ENCODE data around the gene C2CD2L. TPM values are rescaled to one million over a fixed set of nuclear protein-coding genes. Genes with fewer than 3 reads are reported as not detected.
A peak's percentile ranks its signal among the peaks of the same experiment; 100 is the strongest.

C2CD2L gene
- total RNA-seq, 1 experiment from 2014 or later = 13.5 TPM

GRCh38 chr11:119065369-119065768 is 41.8 kb upstream of the C2CD2L start:
- ChIA-PET CTCF (interaction anchor here (0.6 kb wide), 1 partner anchor 171 kb away, joined by 3 read pairs; no protein-coding TSS in a partner anchor), POLR2A (interaction anchor here (0.6 to 3.6 kb wide), 3 partner anchors 9 to 132 kb away, joined by 3 to 44 read pairs (median 3); partner anchors contain the start of genes DPAGT1 and HYOU1)
- H3K4me3 Mint-ChIP-seq (ENCODE audit: unreplicated experiment) = peak overlapping the region; percentile 40
- peaks cover 7% of the 10 kb centered on the region for H3K4me1 Mint-ChIP-seq (ENCODE audit: insufficient read depth, unreplicated experiment)
- H3K27me3 Mint-ChIP-seq (ENCODE audit: insufficient read depth, unreplicated experiment) = no peaks in the 10 kb centered on the region
- H3K27ac Mint-ChIP-seq (ENCODE audit: low read depth, unreplicated experiment) = no peak overlapping the region
- TF ChIP-seq, protein P1, sequence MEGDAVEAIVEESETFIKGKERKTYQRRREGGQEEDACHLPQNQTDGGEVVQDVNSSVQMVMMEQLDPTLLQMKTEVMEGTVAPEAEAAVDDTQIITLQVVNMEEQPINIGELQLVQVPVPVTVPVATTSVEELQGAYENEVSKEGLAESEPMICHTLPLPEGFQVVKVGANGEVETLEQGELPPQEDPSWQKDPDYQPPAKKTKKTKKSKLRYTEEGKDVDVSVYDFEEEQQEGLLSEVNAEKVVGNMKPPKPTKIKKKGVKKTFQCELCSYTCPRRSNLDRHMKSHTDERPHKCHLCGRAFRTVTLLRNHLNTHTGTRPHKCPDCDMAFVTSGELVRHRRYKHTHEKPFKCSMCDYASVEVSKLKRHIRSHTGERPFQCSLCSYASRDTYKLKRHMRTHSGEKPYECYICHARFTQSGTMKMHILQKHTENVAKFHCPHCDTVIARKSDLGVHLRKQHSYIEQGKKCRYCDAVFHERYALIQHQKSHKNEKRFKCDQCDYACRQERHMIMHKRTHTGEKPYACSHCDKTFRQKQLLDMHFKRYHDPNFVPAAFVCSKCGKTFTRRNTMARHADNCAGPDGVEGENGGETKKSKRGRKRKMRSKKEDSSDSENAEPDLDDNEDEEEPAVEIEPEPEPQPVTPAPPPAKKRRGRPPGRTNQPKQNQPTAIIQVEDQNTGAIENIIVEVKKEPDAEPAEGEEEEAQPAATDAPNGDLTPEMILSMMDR (IDR thresholded peaks at IDR 0.05; ENCODE audit: unreplicated experiment) = peak; percentile 37
- H3K9me3 Mint-ChIP-seq (ENCODE audit: unreplicated experiment) = no peaks in the 10 kb centered on the region
- no TSS peak for BruUV-seq (replicated peaks)
- intact Hi-C loops (cut with micrococcal nuclease) = loop anchor here (10.0 kb wide), 1 partner anchor 129 kb away; no protein-coding TSS in a partner anchor
- DNase-seq (ENCODE audit: unreplicated experiment) = peak; percentile 60
- H3K36me3 Mint-ChIP-seq (ENCODE audit: insufficient read depth, unreplicated experiment) = peaks cover 32% of the 10 kb centered on the region

GRCh38 chr11:119067371-119068222 is 39.5 kb upstream of the C2CD2L start, which contains the start of gene VPS11:
TSS of gene VPS11 (plus strand) at chr11:119067818. CDS start at chr11:119067824, 6 bp downstream.
- peak within 1 kb of the TSS; percentile 87 for H3K4me3 Mint-ChIP-seq (ENCODE audit: unreplicated experiment)
- peak within 1 kb of the TSS; percentile 76 for H3K27ac Mint-ChIP-seq (ENCODE audit: low read depth, unreplicated experiment)
- no peaks in the 10 kb centered on the region for H3K9me3 Mint-ChIP-seq (ENCODE audit: unreplicated experiment)
- H3K36me3 Mint-ChIP-seq (ENCODE audit: insufficient read depth, unreplicated experiment) = peaks cover 44% of the 10 kb centered on the region
- TF ChIP-seq, protein P1 (IDR thresholded peaks at IDR 0.05; ENCODE audit: unreplicated experiment) = no peak
- POLR2A ChIA-PET = interaction anchor here (0.6 to 3.6 kb wide), 31 partner anchors 10 to 1070 kb away, joined by 3 to 44 read pairs (median 3); partner anchors contain the start of genes C2CD2L, CBL, CENATAC and DPAGT1
- TSS peak; percentile 71 for BruUV-seq (replicated peaks)
- intact Hi-C loops (cut with micrococcal nuclease) = loop anchor here (2.0 to 10.0 kb wide), 2 partner anchors 33 to 127 kb away; partner anchors contain the start of gene DPAGT1
- CTCF ChIA-PET = interaction anchor here (0.6 to 0.9 kb wide), 3 partner anchors 15 to 129 kb away, joined by 3 to 4 read pairs (median 4); no protein-coding TSS in a partner anchor
- DNase-seq (ENCODE audit: unreplicated experiment) = peak; percentile 95
- no peaks in the 10 kb centered on the region for H3K27me3 Mint-ChIP-seq (ENCODE audit: insufficient read depth, unreplicated experiment)
- H3K4me1 Mint-ChIP-seq (ENCODE audit: insufficient read depth, unreplicated experiment) = peaks cover 7% of the 10 kb centered on the region

DNA sequence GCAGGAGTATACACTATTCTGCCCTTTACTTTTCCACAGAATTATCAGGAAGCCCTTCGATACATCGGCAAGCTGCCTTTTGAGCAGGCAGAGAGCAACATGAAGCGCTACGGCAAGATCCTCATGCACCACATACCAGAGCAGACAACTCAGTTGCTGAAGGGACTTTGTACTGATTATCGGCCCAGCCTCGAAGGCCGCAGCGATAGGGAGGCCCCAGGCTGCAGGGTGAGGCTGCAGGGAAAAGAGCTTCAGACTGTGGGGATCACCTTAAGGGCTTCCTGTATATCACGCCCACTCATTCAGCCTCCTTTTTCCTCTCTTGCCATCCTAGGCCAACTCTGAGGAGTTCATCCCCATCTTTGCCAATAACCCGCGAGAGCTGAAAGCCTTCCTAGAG is 29.3 kb upstream of the C2CD2L start:
- Mint-ChIP-seq H3K27me3 (ENCODE audit: insufficient read depth, unreplicated experiment) (no peaks in the 10 kb centered on the region), H3K36me3 (ENCODE audit: insufficient read depth, unreplicated experiment) (peaks cover 91% of the 10 kb centered on the region), H3K9me3 (ENCODE audit: unreplicated experiment) (no peaks in the 10 kb centered on the region), H3K27ac (ENCODE audit: low read depth, unreplicated experiment) (no peak overlapping the region), H3K4me1 (ENCODE audit: insufficient read depth, unreplicated experiment) (no peaks in the 10 kb centered on the region), H3K4me3 (ENCODE audit: unreplicated experiment) (no peak overlapping the region)
- POLR2A ChIA-PET = interaction anchor here (1.4 to 1.6 kb wide), 2 partner anchors 10 to 11 kb away, joined by 3 to 7 read pairs; partner anchors contain the start of gene VPS11
- DNase-seq (ENCODE audit: unreplicated experiment) = no peak
- intact Hi-C loops (cut with micrococcal nuclease) = no loop called here
- TF ChIP-seq, protein P1 (IDR thresholded peaks at IDR 0.05; ENCODE audit: unreplicated experiment) = no peak
- BruUV-seq (replicated peaks) = no TSS peak
- CTCF ChIA-PET = interaction anchor here (0.6 kb wide), 2 partner anchors 10 to 22 kb away, joined by 3 read pairs; no protein-coding TSS in a partner anchor

Measured in MCF 10A (cell line).